Smooth muscle cell (in vitro differentiated cells): ENCODE measurements around the gene TAS2R20. TPM values are rescaled to one million over a fixed set of nuclear protein-coding genes. Genes with fewer than 3 reads are reported as not detected.
"Not testable (repeated sequence)": the region's sequence is repeated elsewhere in the genome, so short reads cannot be mapped to it uniquely, and the experiment has no call there.

Source experiments
- DNase-seq: peaks from one replicate; lab custom pipeline; 2025; ENCODE audit not compliant: unreplicated experiment; lab: John Stamatoyannopoulos, UW
- H2AFZ ChIP-seq: fragments of 200-600 bp; sonication (generic); 2 replicates; pipeline ENCODE4 v1.6.0; 2016; ENCODE audit warnings: antibody characterized with exemption, low read depth, mild to moderate bottlenecking
- H3F3A ChIP-seq: fragments of 200-600 bp; sonication (generic); 2 replicates; pipeline ENCODE4 v1.6.0; 2017; ENCODE audit warnings: antibody characterized with exemption, low read depth
- H3K27ac ChIP-seq: fragments of 200-600 bp; sonication (generic); 2 replicates; pipeline ENCODE4 v1.5.1; 2016; ENCODE audit warnings: low read depth, mild to moderate bottlenecking
- H3K27me3 ChIP-seq: fragments of 200-600 bp; sonication (generic); 2 replicates; pipeline ENCODE4 v1.6.1; 2016; ENCODE audit warnings: low read depth, mild to moderate bottlenecking
- H3K36me3 ChIP-seq: fragments of 200-600 bp; sonication (generic); 2 replicates; pipeline ENCODE4 v1.5.1; 2016; ENCODE audit warnings: low read depth
- H3K4me1 ChIP-seq: fragments of 200-600 bp; sonication (generic); 2 replicates; pipeline ENCODE4 v1.5.1; 2016; ENCODE audit warnings: low read depth
- H3K4me2 ChIP-seq: fragments of 200-600 bp; sonication (generic); 2 replicates; pipeline ENCODE4 v1.6.0; 2016; ENCODE audit warnings: mild to moderate bottlenecking
- H3K4me3 ChIP-seq: fragments of 200-600 bp; sonication (generic); 2 replicates; pipeline ENCODE4 v1.5.1; 2016; ENCODE audit warnings: mild to moderate bottlenecking
- H3K79me2 ChIP-seq: fragments of 200-600 bp; sonication (generic); 2 replicates; pipeline ENCODE4 v1.6.0; 2016; ENCODE audit warnings: low read depth, mild to moderate bottlenecking
- H3K9ac ChIP-seq: fragments of 200-600 bp; sonication (generic); 2 replicates; pipeline ENCODE4 v1.6.0; 2016; ENCODE audit warnings: low read depth
- H3K9me3 ChIP-seq: fragments of 200-600 bp; sonication (generic); replicated peaks from 2 replicates; pipeline ENCODE4 v1.5.1; 2016; ENCODE audit warnings: low read depth
- H4K20me1 ChIP-seq: fragments of 200-600 bp; sonication (generic); 2 replicates; pipeline ENCODE4 v1.6.0; 2016; ENCODE audit warnings: low read depth
- CTCF ChIP-seq: fragments of 200-600 bp; sonication (generic); IDR thresholded peaks from 2 replicates; pipeline ENCODE4 v1.5.1; 2017; ENCODE audit warnings: borderline replicate concordance, mild to moderate bottlenecking, antibody characterized with exemption; ENCODE audit not compliant: insufficient read depth, poor library complexity, severe bottlenecking
- WGBS: methylation state at CpG from one replicate; pipeline ENCODE4 v1.1.7; 2016; ENCODE audit warnings: low lambda C conversion rate; 5-methylcytosine and 5-hydroxymethylcytosine counted together
- polyA plus RNA-seq: library from polyadenylated mRNA; unstranded; fragments of >200 nt; fragmentation: Nextera tagmentation; extraction: Ambion mirVana; gene quantifications from 2 replicates; pipeline ENCODE4 v1.2.1, GENCODE V29; 2016
- total RNA-seq: library from RNA; depleted of rRNA; stranded (reverse); fragments of >200 nt; gene quantifications from 2 replicates; pipeline ENCODE4 v1.2.3, GENCODE V29; 2014

Gene TAS2R20, protein sequence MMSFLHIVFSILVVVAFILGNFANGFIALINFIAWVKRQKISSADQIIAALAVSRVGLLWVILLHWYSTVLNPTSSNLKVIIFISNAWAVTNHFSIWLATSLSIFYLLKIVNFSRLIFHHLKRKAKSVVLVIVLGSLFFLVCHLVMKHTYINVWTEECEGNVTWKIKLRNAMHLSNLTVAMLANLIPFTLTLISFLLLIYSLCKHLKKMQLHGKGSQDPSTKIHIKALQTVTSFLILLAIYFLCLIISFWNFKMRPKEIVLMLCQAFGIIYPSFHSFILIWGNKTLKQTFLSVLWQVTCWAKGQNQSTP
- total RNA-seq (1.4 and 5.6 TPM in 2 replicates), polyA plus RNA-seq (not detected in 2 replicates)

DNA sequence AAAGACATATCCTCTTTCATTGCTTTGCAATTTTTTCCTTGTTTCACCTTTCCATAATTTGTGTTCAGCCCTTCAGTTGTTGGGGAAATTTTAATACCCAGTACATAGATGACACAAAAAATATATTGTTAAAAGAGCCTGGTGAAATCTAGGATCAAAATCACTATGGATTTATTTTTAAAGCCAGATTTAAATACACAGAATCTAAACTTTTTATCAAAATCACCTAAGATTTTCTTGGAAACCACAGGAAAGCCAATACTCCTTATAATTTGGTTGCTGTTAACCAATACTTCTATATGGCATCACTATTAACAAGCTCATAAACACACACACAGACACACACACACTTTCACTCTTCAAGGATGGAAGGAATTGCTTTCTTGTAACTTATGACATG, at the start of gene TAS2R20:
Gene TAS2R20 (minus strand): TSS at position 101 of the 400 bp plus-strand sequence. CDS start 429 bp downstream, outside the sequence.
- H3K79me2 ChIP-seq, result no peaks in the 10 kb centered on the region
- H2AFZ ChIP-seq, result no peak within 1 kb of the TSS
- H3K4me3 ChIP-seq, result no peak within 1 kb of the TSS
- TF ChIP-seq CTCF, result no peak
- no peak for DNase-seq
- no peaks in the 10 kb centered on the region for H3K4me1 ChIP-seq
- H3K9ac ChIP-seq, result no peak within 1 kb of the TSS
- no peak within 1 kb of the TSS for H3K4me2 ChIP-seq
- H3K27ac ChIP-seq, result no peak within 1 kb of the TSS
- H4K20me1 ChIP-seq, result peaks cover 4% of the 10 kb centered on the region
- H3K36me3 ChIP-seq, result peaks cover 3% of the 10 kb centered on the region
- H3F3A ChIP-seq, result no peaks in the 10 kb centered on the region
- no peaks in the 10 kb centered on the region for H3K9me3 ChIP-seq
- H3K27me3 ChIP-seq, result no peaks in the 10 kb centered on the region

DNA sequence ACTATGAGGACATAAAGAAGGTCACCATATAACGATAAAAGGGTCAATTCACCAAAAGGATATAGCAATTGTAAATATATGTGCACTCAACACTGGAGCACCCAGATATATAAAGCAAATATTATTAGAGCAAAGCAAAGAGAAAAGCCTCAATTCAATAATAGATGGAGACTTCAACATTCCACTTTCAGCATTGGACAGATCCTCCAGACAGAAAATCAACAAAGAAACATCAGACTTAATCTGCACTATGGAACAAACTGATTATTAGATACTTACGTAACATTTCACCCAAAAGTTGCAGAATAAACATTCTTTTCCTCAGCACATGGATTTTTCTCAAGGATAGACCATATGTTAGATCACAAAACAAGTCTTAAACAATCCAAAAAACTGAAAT, 43.3 kb upstream of the TAS2R20 start:
- H2AFZ ChIP-seq, H3K9ac ChIP-seq, H3F3A ChIP-seq, H3K4me2 ChIP-seq, H3K9me3 ChIP-seq, H3K4me3 ChIP-seq, H3K27ac ChIP-seq, H3K4me1 ChIP-seq, H3K36me3 ChIP-seq, DNase-seq, H3K27me3 ChIP-seq: not testable (repeated sequence)
- peaks cover 40% of the 10 kb centered on the region for H4K20me1 ChIP-seq
- H3K79me2 ChIP-seq, result peaks cover 47% of the 10 kb centered on the region
- WGBS, result 73% methylated on average over 2 of the region's 2 CpGs

GRCh38 chr12:11040162-11040561, 42.1 kb upstream of the TAS2R20 start:
- Histone ChIP-seq H3K4me3 (no peak overlapping the region), H2AFZ (no peak overlapping the region), H3F3A (no peaks in the 10 kb centered on the region), H3K9ac (no peak overlapping the region), H4K20me1 (peaks cover 40% of the 10 kb centered on the region), H3K79me2 (peaks cover 42% of the 10 kb centered on the region), H3K9me3 (no peaks in the 10 kb centered on the region), H3K4me2 (no peak overlapping the region), H3K27me3 (no peaks in the 10 kb centered on the region), H3K4me1 (no peaks in the 10 kb centered on the region), H3K27ac (no peak overlapping the region), H3K36me3 (peaks cover 3% of the 10 kb centered on the region)
- TF ChIP-seq CTCF, result no peak
- no peak for DNase-seq
- 94% methylated on average over 1 of the region's 1 CpG for WGBS

DNA sequence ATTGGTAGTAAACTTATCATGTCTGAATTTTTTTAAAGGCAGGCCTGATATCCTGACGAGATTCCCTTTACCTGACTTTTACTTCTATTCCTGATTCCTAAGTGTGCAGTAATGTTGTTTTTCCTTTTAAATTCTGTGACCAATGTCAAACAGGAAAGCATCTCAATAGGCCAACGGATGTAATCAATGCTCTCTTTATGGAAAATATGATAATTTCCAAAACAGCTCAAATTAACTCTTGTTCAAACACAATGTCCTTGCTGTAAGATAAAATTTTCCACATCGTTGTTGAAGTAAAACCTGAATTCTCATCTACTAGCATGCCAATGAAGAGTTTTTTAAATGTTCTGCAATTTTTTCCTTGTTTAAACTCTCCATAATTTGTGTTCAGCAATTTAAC, 41.1 kb upstream of the TAS2R20 start:
- DNase-seq, result no peak
- WGBS, result 94% methylated on average over 3 of the region's 3 CpGs
- peaks cover 40% of the 10 kb centered on the region for H4K20me1 ChIP-seq
- H3K27ac ChIP-seq, result no peak overlapping the region
- H3K4me3 ChIP-seq, result no peak overlapping the region
- TF ChIP-seq CTCF, result no peak
- no peaks in the 10 kb centered on the region for H3F3A ChIP-seq
- no peaks in the 10 kb centered on the region for H3K27me3 ChIP-seq
- no peak overlapping the region for H3K9ac ChIP-seq
- H2AFZ ChIP-seq, result no peak overlapping the region
- H3K36me3 ChIP-seq, result peaks cover 3% of the 10 kb centered on the region
- H3K9me3 ChIP-seq, result no peaks in the 10 kb centered on the region
- no peak overlapping the region for H3K4me2 ChIP-seq
- no peaks in the 10 kb centered on the region for H3K4me1 ChIP-seq
- peaks cover 37% of the 10 kb centered on the region for H3K79me2 ChIP-seq

DNA sequence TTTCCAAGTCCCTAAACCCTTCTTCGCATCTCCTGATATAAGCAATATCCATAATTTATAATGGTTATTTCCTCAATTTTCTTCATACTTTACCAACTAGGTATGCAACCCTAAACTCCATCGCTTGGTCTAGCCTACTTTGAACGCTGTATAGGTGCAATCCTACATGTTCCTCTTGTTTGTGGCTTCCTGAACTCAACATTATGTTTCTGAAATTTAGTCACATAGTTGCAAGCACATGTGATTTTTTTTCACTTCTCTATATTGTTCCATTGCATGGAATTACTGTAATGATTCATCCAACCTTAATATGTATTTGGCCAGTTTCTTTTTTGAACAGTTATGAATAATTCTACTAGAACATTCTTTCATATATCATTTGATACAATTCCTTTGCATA, 35.9 kb upstream of the TAS2R20 start:
- H3K9ac ChIP-seq, H3K4me2 ChIP-seq, H3K27ac ChIP-seq, H2AFZ ChIP-seq, H3F3A ChIP-seq, H3K9me3 ChIP-seq, H3K4me3 ChIP-seq, DNase-seq, H3K27me3 ChIP-seq, H3K4me1 ChIP-seq, H3K36me3 ChIP-seq, H3K79me2 ChIP-seq, H4K20me1 ChIP-seq: not testable (repeated sequence)
- WGBS, result 100% methylated on average over 1 of the region's 3 CpGs
